Mesenchymal stem cell (in vitro differentiated cells and primary cell): ENCODE measurements around the gene CCDC195.

ENCODE experiments used
- DNase-seq: peaks from one replicate; pipeline ENCODE4 v3.0.0-alpha.2; 2013
- H2AFZ ChIP-seq: one replicate; pipeline ENCODE4 v1.6.1; 2013; ENCODE audit warnings: low read depth, mild to moderate bottlenecking, control low read depth, inconsistent platforms, low read length, moderate library complexity
- H2AK5ac ChIP-seq: 2 replicates; pipeline ENCODE4 v1.6.1; 2013; ENCODE audit warnings: low read length, moderate library complexity, mild to moderate bottlenecking, inconsistent platforms; ENCODE audit not compliant: severe bottlenecking
- H2BK120ac ChIP-seq: one replicate; pipeline ENCODE4 v1.6.1; 2013; ENCODE audit warnings: low read depth, mild to moderate bottlenecking, inconsistent platforms, low read length, moderate library complexity
- H2BK12ac ChIP-seq, 2 experiments: one replicate each; pipeline ENCODE4 v1.6.1; 2013; ENCODE audit warnings: inconsistent platforms in 2 of 2, low read length in 2 of 2, mild to moderate bottlenecking in 2 of 2, moderate library complexity in 2 of 2, control low read depth in 1 of 2
- H2BK15ac ChIP-seq: one replicate; pipeline ENCODE4 v1.6.1; 2013; ENCODE audit warnings: mild to moderate bottlenecking, low read depth, inconsistent platforms; ENCODE audit not compliant: poor library complexity, severe bottlenecking
- H2BK5ac ChIP-seq: 2 replicates; pipeline ENCODE4 v1.6.1; 2013; ENCODE audit warnings: low read depth, mild to moderate bottlenecking, low read length, control low read depth, inconsistent platforms; ENCODE audit not compliant: poor library complexity, severe bottlenecking
- H3K14ac ChIP-seq, 2 experiments: one replicate each; pipeline ENCODE4 v1.6.1; 2013; ENCODE audit warnings: inconsistent platforms in 2 of 2, low read length in 2 of 2, control low read depth in 1 of 2, mild to moderate bottlenecking in 1 of 2, moderate library complexity in 1 of 2
- H3K18ac ChIP-seq, 2 experiments: one replicate each; pipeline ENCODE4 v1.6.1; 2013; ENCODE audit warnings: inconsistent platforms in 2 of 2, low read length in 2 of 2, control low read depth in 1 of 2, low read depth in 1 of 2, mild to moderate bottlenecking in 1 of 2
- H3K23ac ChIP-seq, 2 experiments: one replicate each; pipeline ENCODE4 v1.6.1; 2013; ENCODE audit warnings: inconsistent platforms in 2 of 2, low read length in 2 of 2, mild to moderate bottlenecking in 2 of 2, moderate library complexity in 2 of 2, control low read depth in 1 of 2
- H3K27ac ChIP-seq: 2 replicates; pipeline ENCODE4 v1.5.1; 2013; ENCODE audit warnings: mild to moderate bottlenecking, moderate library complexity, low read length, control low read depth, inconsistent platforms; ENCODE audit not compliant: poor library complexity, severe bottlenecking
- H3K27me3 ChIP-seq, 2 experiments: 2 replicates each; pipeline versions ENCODE4 v1.6.1 to v1.7.0; 2013; ENCODE audit warnings: low read length in 2 of 2, mild to moderate bottlenecking in 2 of 2, moderate library complexity in 2 of 2, control low read depth in 1 of 2, inconsistent platforms in 1 of 2; ENCODE audit not compliant: control insufficient read depth in 1 of 2, insufficient read depth in 1 of 2
- H3K36me3 ChIP-seq, 2 experiments: 2 replicates each; pipeline versions ENCODE4 v1.6.1 to v1.7.0; 2013; ENCODE audit warnings: low read length in 2 of 2, control low read depth in 1 of 2, inconsistent platforms in 1 of 2, low read depth in 1 of 2, mild to moderate bottlenecking in 1 of 2; ENCODE audit not compliant: insufficient read depth in 2 of 2, control insufficient read depth in 1 of 2
- H3K4ac ChIP-seq, 2 experiments: one replicate each; pipeline ENCODE4 v1.6.1; 2013; ENCODE audit warnings: inconsistent platforms in 2 of 2, low read length in 2 of 2, mild to moderate bottlenecking in 2 of 2, moderate library complexity in 2 of 2, control low read depth in 1 of 2, low read depth in 1 of 2
- H3K4me1 ChIP-seq: 2 replicates; pipeline ENCODE4 v1.6.1; 2013; ENCODE audit warnings: low read depth, low read length, control low read depth; ENCODE audit not compliant: control insufficient read depth, insufficient read depth
- H3K4me2 ChIP-seq: 2 replicates; pipeline ENCODE4 v1.6.1; 2013; ENCODE audit warnings: low read length, mild to moderate bottlenecking, inconsistent platforms; ENCODE audit not compliant: poor library complexity, severe bottlenecking
- H3K4me3 ChIP-seq, 2 experiments: 2 replicates each; pipeline versions ENCODE4 v1.5.1 to v1.7.0; 2013; ENCODE audit warnings: low read length in 2 of 2, mild to moderate bottlenecking in 2 of 2, control low read depth in 1 of 2, low read depth in 1 of 2; ENCODE audit not compliant: insufficient read depth in 1 of 2
- H3K79me1 ChIP-seq: replicated peaks from 2 replicates; pipeline ENCODE4 v1.6.1; 2013; ENCODE audit warnings: mild to moderate bottlenecking, control low read depth, low read length, inconsistent platforms; ENCODE audit not compliant: poor library complexity, severe bottlenecking
- H3K9ac ChIP-seq: 2 replicates; pipeline ENCODE4 v1.7.0; 2013; ENCODE audit warnings: mild to moderate bottlenecking, low read length, moderate library complexity
- H3K9me3 ChIP-seq: 2 replicates; pipeline ENCODE4 v1.7.0; 2013; ENCODE audit warnings: mild to moderate bottlenecking, low read length; ENCODE audit not compliant: control insufficient read depth
- H4K8ac ChIP-seq: one replicate; pipeline ENCODE4 v1.6.1; 2013; ENCODE audit warnings: inconsistent platforms, mild to moderate bottlenecking, low read length, moderate library complexity
- H4K91ac ChIP-seq: one replicate; pipeline ENCODE4 v1.6.1; 2013; ENCODE audit warnings: mild to moderate bottlenecking, low read length, inconsistent platforms
- WGBS: methylation state at CpG from one replicate; pipeline ENCODE4 v1.1.7; 2013; ENCODE audit warnings: mixed read lengths; 5-methylcytosine and 5-hydroxymethylcytosine counted together

The CCDC195 gene

GRCh38 chr2:224671731-224672130 lies 44.4 kb downstream of the CCDC195 start:
- no peaks in the 10 kb centered on the region for H3K9me3 ChIP-seq
- no peak overlapping the region for H3K27ac ChIP-seq
- H3K23ac ChIP-seq: no peak overlapping the region
- no peaks in the 10 kb centered on the region for H3K4me1 ChIP-seq
- H2BK5ac ChIP-seq: no peak overlapping the region
- no peaks in the 10 kb centered on the region for H3K36me3 ChIP-seq
- no peaks in the 10 kb centered on the region for H3K27me3 ChIP-seq
- H2BK15ac ChIP-seq: no peak overlapping the region
- no peak overlapping the region for H2BK12ac ChIP-seq
- no peak overlapping the region for H2BK120ac ChIP-seq
- H2AK5ac ChIP-seq: no peak overlapping the region
- no peak overlapping the region for H3K4me2 ChIP-seq
- no peak for DNase-seq
- H4K91ac ChIP-seq: no peak overlapping the region
- no peaks in the 10 kb centered on the region for H3K79me1 ChIP-seq
- no peak overlapping the region for H2AFZ ChIP-seq
- H3K4me3 ChIP-seq: no peak overlapping the region
- no peak overlapping the region for H3K9ac ChIP-seq
- H3K4ac ChIP-seq: no peak overlapping the region
- no peak overlapping the region for H4K8ac ChIP-seq
- no peak overlapping the region for H3K18ac ChIP-seq
- 40% methylated on average over 1 of the region's 1 CpG for WGBS
- no peak overlapping the region for H3K14ac ChIP-seq

- no peaks in the 10 kb centered on the region for H3K4me1 ChIP-seq
- H3K18ac ChIP-seq: no peak overlapping the region
- no peak overlapping the region for H3K23ac ChIP-seq
- H3K4ac ChIP-seq: no peak overlapping the region
- H2AK5ac ChIP-seq: no peak overlapping the region
- no peak overlapping the region for H3K4me3 ChIP-seq
- no peak for DNase-seq
- H3K4me2 ChIP-seq: no peak overlapping the region
- H3K27ac ChIP-seq: no peak overlapping the region
- H4K8ac ChIP-seq: no peak overlapping the region
- H2BK120ac ChIP-seq: no peak overlapping the region
- no peak overlapping the region for H4K91ac ChIP-seq
- no peaks in the 10 kb centered on the region for H3K79me1 ChIP-seq
- no peaks in the 10 kb centered on the region for H3K9me3 ChIP-seq
- no peak overlapping the region for H2AFZ ChIP-seq
- no peak overlapping the region for H2BK15ac ChIP-seq
- H3K9ac ChIP-seq: no peak overlapping the region
- no CpG with 5 or more reads among the region's 1 CpG for WGBS
- no peak overlapping the region for H3K14ac ChIP-seq
- H2BK5ac ChIP-seq: no peak overlapping the region
- no peaks in the 10 kb centered on the region for H3K36me3 ChIP-seq
- H3K27me3 ChIP-seq: no peaks in the 10 kb centered on the region
- H2BK12ac ChIP-seq: no peak overlapping the region
Measured at GRCh38 chr2:224670203-224670602, 46.0 kb downstream of the CCDC195 start.

- no peak overlapping the region for H3K14ac ChIP-seq
- no peaks in the 10 kb centered on the region for H3K4me1 ChIP-seq
- WGBS: 100% methylated on average over 1 of the region's 1 CpG
Measured at GRCh38 chr2:224669449-224669848, 46.7 kb downstream of the CCDC195 start.

GRCh38 chr2:224668123-224668909 lies 47.8 kb downstream of the CCDC195 start:
- Histone ChIP-seq H2BK15ac (no peak overlapping the region), H4K8ac (no peak overlapping the region), H3K4me1 (no peaks in the 10 kb centered on the region), H2BK5ac (no peak overlapping the region), H3K79me1 (no peaks in the 10 kb centered on the region), H2AK5ac (no peak overlapping the region), H3K4ac (no peak overlapping the region), H3K9me3 (peaks cover 5% of the 10 kb centered on the region), H2BK12ac (no peak overlapping the region), H3K27me3 (no peaks in the 10 kb centered on the region), H3K9ac (no peak overlapping the region), H3K18ac (no peak overlapping the region), H3K23ac (no peak overlapping the region), H3K4me2 (no peak overlapping the region), H2BK120ac (no peak overlapping the region), H3K14ac (no peak overlapping the region), H2AFZ (no peak overlapping the region), H3K4me3 (no peak overlapping the region), H3K36me3 (no peaks in the 10 kb centered on the region), H4K91ac (no peak overlapping the region), H3K27ac (no peak overlapping the region)
- no peak for DNase-seq
- 93% methylated on average over 11 of the region's 12 CpGs for WGBS

More at GRCh38 chr2:224669449-224669848, 46.7 kb downstream of the CCDC195 start:
- no peak overlapping the region for H3K4me3 ChIP-seq
- H3K4ac ChIP-seq: no peak overlapping the region
- no peak overlapping the region for H3K9ac ChIP-seq
- no peaks in the 10 kb centered on the region for H3K79me1 ChIP-seq
- no peak overlapping the region for H3K4me2 ChIP-seq
- H3K27me3 ChIP-seq: no peaks in the 10 kb centered on the region
- H2BK5ac ChIP-seq: no peak overlapping the region
- H2BK120ac ChIP-seq: no peak overlapping the region
- DNase-seq: no peak
- no peak overlapping the region for H4K91ac ChIP-seq
- no peak overlapping the region for H3K23ac ChIP-seq
- no peaks in the 10 kb centered on the region for H3K36me3 ChIP-seq
- H2AK5ac ChIP-seq: no peak overlapping the region
- no peak overlapping the region for H2BK15ac ChIP-seq
- H4K8ac ChIP-seq: no peak overlapping the region
- no peak overlapping the region for H3K18ac ChIP-seq
- no peak overlapping the region for H2BK12ac ChIP-seq
- H2AFZ ChIP-seq: no peak overlapping the region
- peaks cover 3% of the 10 kb centered on the region for H3K9me3 ChIP-seq
- H3K27ac ChIP-seq: no peak overlapping the region
